ENCODE results near the gene SAMD4B.
A peak's percentile ranks its signal among the peaks of the same experiment; 100 is the strongest.

- no peak for TF ChIP-seq EZH2phosphoT487 (IDR thresholded peaks at IDR 0.05; ENCODE audit: low read depth, severe bottlenecking, unreplicated experiment)
- TF ChIP-seq, protein P1, sequence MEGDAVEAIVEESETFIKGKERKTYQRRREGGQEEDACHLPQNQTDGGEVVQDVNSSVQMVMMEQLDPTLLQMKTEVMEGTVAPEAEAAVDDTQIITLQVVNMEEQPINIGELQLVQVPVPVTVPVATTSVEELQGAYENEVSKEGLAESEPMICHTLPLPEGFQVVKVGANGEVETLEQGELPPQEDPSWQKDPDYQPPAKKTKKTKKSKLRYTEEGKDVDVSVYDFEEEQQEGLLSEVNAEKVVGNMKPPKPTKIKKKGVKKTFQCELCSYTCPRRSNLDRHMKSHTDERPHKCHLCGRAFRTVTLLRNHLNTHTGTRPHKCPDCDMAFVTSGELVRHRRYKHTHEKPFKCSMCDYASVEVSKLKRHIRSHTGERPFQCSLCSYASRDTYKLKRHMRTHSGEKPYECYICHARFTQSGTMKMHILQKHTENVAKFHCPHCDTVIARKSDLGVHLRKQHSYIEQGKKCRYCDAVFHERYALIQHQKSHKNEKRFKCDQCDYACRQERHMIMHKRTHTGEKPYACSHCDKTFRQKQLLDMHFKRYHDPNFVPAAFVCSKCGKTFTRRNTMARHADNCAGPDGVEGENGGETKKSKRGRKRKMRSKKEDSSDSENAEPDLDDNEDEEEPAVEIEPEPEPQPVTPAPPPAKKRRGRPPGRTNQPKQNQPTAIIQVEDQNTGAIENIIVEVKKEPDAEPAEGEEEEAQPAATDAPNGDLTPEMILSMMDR (IDR thresholded peaks at IDR 0.05; ENCODE audit: poor library complexity): peak; percentile 98
- no peak for TF ChIP-seq EZH2 (IDR thresholded peaks at IDR 0.05; ENCODE audit: borderline replicate concordance)
Measured at GRCh38 chr19:39328046-39328705, 14.0 kb upstream of the SAMD4B start.

Measured in hepatocyte (in vitro differentiated cells).